SK-N-SH treated with all-trans-retinoic acid at 6 μM for 48 hours (cell line): ENCODE data around the gene INSR.
A peak's percentile ranks its signal among the peaks of the same experiment; 100 is the strongest.

Source experiments
- ATAC-seq: fragments of 200-7000 bp; cut with Tn5 transposase; 3 replicates; pipeline ENCODE4 v1.9.1; 2020; ENCODE audit warnings: mild to moderate bottlenecking, moderate library complexity
- BACH2 ChIP-seq: fragments of 250-450 bp; sonication (Bioruptor Pico); IDR thresholded peaks from 2 replicates; pipeline ENCODE4 v1.9.0; 2021; ENCODE audit warnings: mild to moderate bottlenecking, borderline replicate concordance
- CREB5 ChIP-seq: fragments of 250-450 bp; sonication (Bioruptor Pico); IDR thresholded peaks from 2 replicates; pipeline ENCODE4 v1.5.1; 2020; ENCODE audit warnings: low read depth, mild to moderate bottlenecking, moderate library complexity
- CSDC2 ChIP-seq: fragments of 250-450 bp; sonication (Bioruptor Pico); IDR thresholded peaks from 2 replicates; pipeline ENCODE4 v1.5.0; 2020; ENCODE audit warnings: mild to moderate bottlenecking, moderate library complexity
- CSRNP3 ChIP-seq: fragments of 250-450 bp; sonication (Bioruptor Pico); IDR thresholded peaks from 2 replicates; pipeline ENCODE4 v1.5.1; 2021; ENCODE audit warnings: mild to moderate bottlenecking, moderate library complexity
- GLIS3 ChIP-seq: fragments of 250-450 bp; sonication (Bioruptor Pico); IDR thresholded peaks from 2 replicates; pipeline ENCODE4 v1.5.0; 2020; ENCODE audit warnings: mild to moderate bottlenecking, moderate library complexity
- OSR1 ChIP-seq: fragments of 250-450 bp; sonication (Bioruptor Pico); IDR thresholded peaks from 2 replicates; pipeline ENCODE4 v1.8.0; 2022; ENCODE audit warnings: moderate library complexity, mild to moderate bottlenecking, inconsistent platforms
- PATZ1 ChIP-seq: fragments of 250-450 bp; sonication (Bioruptor Pico); IDR thresholded peaks from 2 replicates; pipeline ENCODE4 v1.8.0; 2020; ENCODE audit warnings: mild to moderate bottlenecking, moderate library complexity, borderline replicate concordance
- POU6F1 ChIP-seq: fragments of 250-450 bp; sonication (Bioruptor Pico); IDR thresholded peaks from 2 replicates; pipeline ENCODE4 v1.8.0; 2021; ENCODE audit warnings: low read depth, mild to moderate bottlenecking, moderate library complexity, borderline replicate concordance
- RARB ChIP-seq: fragments of 250-450 bp; sonication (Bioruptor Pico); IDR thresholded peaks from 2 replicates; pipeline ENCODE4 v1.8.0; 2021; ENCODE audit warnings: mild to moderate bottlenecking, moderate library complexity
- SNAI2 ChIP-seq: fragments of 250-450 bp; sonication (Bioruptor Pico); IDR thresholded peaks from 2 replicates; pipeline ENCODE4 v1.5.0; 2020; ENCODE audit warnings: mild to moderate bottlenecking, moderate library complexity
- TCF4 ChIP-seq: fragments of 250-450 bp; sonication (Bioruptor Pico); IDR thresholded peaks from 2 replicates; pipeline ENCODE4 v1.8.0; 2021; ENCODE audit warnings: mild to moderate bottlenecking, moderate library complexity, borderline replicate concordance
- TOX ChIP-seq: fragments of 250-450 bp; sonication (Bioruptor Pico); IDR thresholded peaks from 2 replicates; pipeline ENCODE4 v1.8.0; 2021; ENCODE audit warnings: mild to moderate bottlenecking, moderate library complexity, borderline replicate concordance
- TSHZ2 ChIP-seq: fragments of 250-450 bp; sonication (Bioruptor Pico); IDR thresholded peaks from 2 replicates; pipeline ENCODE4 v1.5.0; 2020; ENCODE audit warnings: mild to moderate bottlenecking, moderate library complexity
- ZNF565 ChIP-seq: fragments of 450-650 bp; formaldehyde crosslinking; conservative IDR thresholded peaks from 2 replicates; pipeline ENCODE4 v1.5.0; 2020; ENCODE audit warnings: low read depth, mild to moderate bottlenecking, moderate library complexity
- ZNF70 ChIP-seq: fragments of 450-650 bp; formaldehyde crosslinking; IDR thresholded peaks from 2 replicates; pipeline ENCODE4 v1.5.0; 2020; ENCODE audit warnings: mild to moderate bottlenecking, moderate library complexity
- ZNF8 ChIP-seq: fragments of 450-650 bp; formaldehyde crosslinking; IDR thresholded peaks from 2 replicates; pipeline ENCODE4 v1.5.0; 2020; ENCODE audit warnings: mild to moderate bottlenecking, moderate library complexity

INSR gene

GRCh38 chr19:7170983-7171382 is 123.2 kb downstream of the INSR start (continued):
- no peak for TF ChIP-seq POU6F1

- no peak for ATAC-seq
- no peak for TF ChIP-seq ZNF70 (CRISPR knock-in tag)
These were observed 125.3 kb downstream of the INSR start for GRCh38 chr19:7168941-7169340.

GRCh38 chr19:7161292-7161691 is 132.9 kb downstream of the INSR start:
- ATAC-seq: no peak
- no peak for TF ChIP-seq POU6F1
- no peak for TF ChIP-seq TSHZ2 (CRISPR knock-in tag)
- no peak for TF ChIP-seq BACH2
- no peak for TF ChIP-seq OSR1 (CRISPR knock-in tag)
- no peak for TF ChIP-seq ZNF565 (CRISPR knock-in tag)
- TF ChIP-seq PATZ1: no peak
- TF ChIP-seq CSRNP3 (CRISPR knock-in tag): no peak
- no peak for TF ChIP-seq CREB5 (CRISPR knock-in tag)
- no peak for TF ChIP-seq GLIS3
- TF ChIP-seq ZNF70 (CRISPR knock-in tag): no peak
- TF ChIP-seq CSDC2: no peak
- no peak for TF ChIP-seq RARB (CRISPR knock-in tag)
- no peak for TF ChIP-seq ZNF8

- ATAC-seq: peak; percentile 85
- no peak for TF ChIP-seq CSDC2
- no peak for TF ChIP-seq TOX
- TF ChIP-seq PATZ1: no peak
- no peak for TF ChIP-seq TSHZ2 (CRISPR knock-in tag)
- TF ChIP-seq TCF4 (CRISPR knock-in tag): no peak
- no peak for TF ChIP-seq GLIS3
- TF ChIP-seq POU6F1: no peak
- no peak for TF ChIP-seq OSR1 (CRISPR knock-in tag)
- TF ChIP-seq SNAI2: no peak
These were observed 134.9 kb downstream of the INSR start for GRCh38 chr19:7159105-7159933.
